Measurements from ENCODE around the gene TRAPPC2B. TPM values are rescaled to one million over a fixed set of nuclear protein-coding genes. Genes with fewer than 3 reads are reported as not detected.
A peak's percentile ranks its signal among the peaks of the same experiment; 100 is the strongest.

The TRAPPC2B gene
- polyA plus RNA-seq, 1 donor (not counting 4 experiments of a cell fraction or from before 2014, with no cell fraction given): 20.8 TPM

GRCh38 chr19:57351867-57352266 lies 11.5 kb upstream of the TRAPPC2B start:
- FAIRE-seq (no peak), DNase-seq (ENCODE audit: low read depth, low spot score) (no peak)
- peaks cover 6 to 20% of the 10 kb centered on the region in 2 experiments for H3K36me3 ChIP-seq (ENCODE audit: control insufficient read depth in 2 of 2, extremely low read depth in 1 of 2, insufficient read depth in 2 of 2, low read length in 2 of 2)
- H3K9ac ChIP-seq (ENCODE audit: control insufficient read depth, extremely low read depth, insufficient read depth, low read length): peak overlapping the region; percentile 85
- no peaks in the 10 kb centered on the region for H4K20me1 ChIP-seq (ENCODE audit: control insufficient read depth, extremely low read depth, insufficient read depth, low read length)
- H3K4me2 ChIP-seq (ENCODE audit: control insufficient read depth, extremely low read depth, insufficient read depth, low read depth, low read length): peak overlapping the region; percentile 96
- TF ChIP-seq EZH2 (IDR thresholded peaks at IDR 0.05; ENCODE audit: low read length) (no peak), CTCF (optimal IDR thresholded peaks at IDR 0.05 in 1 of 3, IDR thresholded peaks at IDR 0.05 in 1 of 3, conservative IDR thresholded peaks at IDR 0.05 in 1 of 3; ENCODE audit: extremely low read depth in 1 of 3, insufficient read depth in 2 of 3, low read length in 3 of 3) (peak; percentile 25 to 32 (median 30))
- peak overlapping the region; percentile 95 for H2AFZ ChIP-seq (ENCODE audit: control insufficient read depth, low read length)
- H3K4me3 ChIP-seq (ENCODE audit: control insufficient read depth in 2 of 3, extremely low read depth in 1 of 3, insufficient read depth in 2 of 3, low read depth in 1 of 3, low read length in 3 of 3): peak overlapping the region; percentile 63 to 86 (median 72)
- no peaks in the 10 kb centered on the region for H3K27me3 ChIP-seq (ENCODE audit: control insufficient read depth, extremely low read depth, insufficient read depth, low read length)
- peak overlapping the region; percentile 74 for H3K27ac ChIP-seq (ENCODE audit: control insufficient read depth, insufficient read depth, low read length)
- no peaks in the 10 kb centered on the region for H3K9me1 ChIP-seq (ENCODE audit: control insufficient read depth, extremely low read depth, insufficient read depth, low read length)
- no peaks in the 10 kb centered on the region for H3K9me3 ChIP-seq (ENCODE audit: control insufficient read depth, low read depth, low read length)
- H3K4me1 ChIP-seq (ENCODE audit: control insufficient read depth, extremely low read depth, insufficient read depth, low read length): peaks cover 13% of the 10 kb centered on the region
- H3K79me2 ChIP-seq (ENCODE audit: control insufficient read depth, insufficient read depth, low read length): peaks cover 36% of the 10 kb centered on the region
- dilution Hi-C loops (cut with MboI; ENCODE audit: extremely low pct_ligation_motif_present, low sequenced_read_pairs): no loop called here

GRCh38 chr19:57355916-57356315 lies 7.4 kb upstream of the TRAPPC2B start:
- Histone ChIP-seq H3K27ac (ENCODE audit: control insufficient read depth, insufficient read depth, low read length) (no peak overlapping the region), H3K9me1 (ENCODE audit: control insufficient read depth, extremely low read depth, insufficient read depth, low read length) (no peaks in the 10 kb centered on the region), H3K79me2 (ENCODE audit: control insufficient read depth, insufficient read depth, low read length) (peaks cover 40% of the 10 kb centered on the region), H4K20me1 (ENCODE audit: control insufficient read depth, extremely low read depth, insufficient read depth, low read length) (no peaks in the 10 kb centered on the region), H3K9ac (ENCODE audit: control insufficient read depth, extremely low read depth, insufficient read depth, low read length) (no peak overlapping the region), H3K9me3 (ENCODE audit: control insufficient read depth, low read depth, low read length) (no peaks in the 10 kb centered on the region), H3K36me3 (ENCODE audit: control insufficient read depth in 2 of 2, extremely low read depth in 1 of 2, insufficient read depth in 2 of 2, low read length in 2 of 2) (peaks cover 6 to 25% of the 10 kb centered on the region in 2 experiments), H2AFZ (ENCODE audit: control insufficient read depth, low read length) (no peak overlapping the region), H3K4me2 (ENCODE audit: control insufficient read depth, extremely low read depth, insufficient read depth, low read depth, low read length) (no peak overlapping the region), H3K4me3 (ENCODE audit: control insufficient read depth in 2 of 3, extremely low read depth in 1 of 3, insufficient read depth in 2 of 3, low read depth in 1 of 3, low read length in 3 of 3) (no peak overlapping the region), H3K27me3 (ENCODE audit: control insufficient read depth, extremely low read depth, insufficient read depth, low read length) (no peaks in the 10 kb centered on the region), H3K4me1 (ENCODE audit: control insufficient read depth, extremely low read depth, insufficient read depth, low read length) (peaks cover 9% of the 10 kb centered on the region)
- DNase-seq (ENCODE audit: low read depth, low spot score): no peak
- no peak for TF ChIP-seq CTCF (optimal IDR thresholded peaks at IDR 0.05 in 1 of 3, IDR thresholded peaks at IDR 0.05 in 1 of 3, conservative IDR thresholded peaks at IDR 0.05 in 1 of 3; ENCODE audit: extremely low read depth in 1 of 3, insufficient read depth in 2 of 3, low read length in 3 of 3)
- no peak for FAIRE-seq
- dilution Hi-C loops (cut with MboI; ENCODE audit: extremely low pct_ligation_motif_present, low sequenced_read_pairs): no loop called here

All from keratinocyte (primary cell).